Measurements from ENCODE around the gene DLGAP4.

GRCh38 chr20:36449663-36450062 lies 143.5 kb downstream of the DLGAP4 start:
- TF ChIP-seq, protein P1, sequence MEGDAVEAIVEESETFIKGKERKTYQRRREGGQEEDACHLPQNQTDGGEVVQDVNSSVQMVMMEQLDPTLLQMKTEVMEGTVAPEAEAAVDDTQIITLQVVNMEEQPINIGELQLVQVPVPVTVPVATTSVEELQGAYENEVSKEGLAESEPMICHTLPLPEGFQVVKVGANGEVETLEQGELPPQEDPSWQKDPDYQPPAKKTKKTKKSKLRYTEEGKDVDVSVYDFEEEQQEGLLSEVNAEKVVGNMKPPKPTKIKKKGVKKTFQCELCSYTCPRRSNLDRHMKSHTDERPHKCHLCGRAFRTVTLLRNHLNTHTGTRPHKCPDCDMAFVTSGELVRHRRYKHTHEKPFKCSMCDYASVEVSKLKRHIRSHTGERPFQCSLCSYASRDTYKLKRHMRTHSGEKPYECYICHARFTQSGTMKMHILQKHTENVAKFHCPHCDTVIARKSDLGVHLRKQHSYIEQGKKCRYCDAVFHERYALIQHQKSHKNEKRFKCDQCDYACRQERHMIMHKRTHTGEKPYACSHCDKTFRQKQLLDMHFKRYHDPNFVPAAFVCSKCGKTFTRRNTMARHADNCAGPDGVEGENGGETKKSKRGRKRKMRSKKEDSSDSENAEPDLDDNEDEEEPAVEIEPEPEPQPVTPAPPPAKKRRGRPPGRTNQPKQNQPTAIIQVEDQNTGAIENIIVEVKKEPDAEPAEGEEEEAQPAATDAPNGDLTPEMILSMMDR (IDR thresholded peaks at IDR 0.05) = no peak
- TF ChIP-seq EP300 (IDR thresholded peaks at IDR 0.05) = no peak
- TF ChIP-seq POLR2A (IDR thresholded peaks at IDR 0.05) = no peak

Data from ovary (tissue), 3 donors.